IMR-90 (cell line): ENCODE data around the gene CD24.

ENCODE experiments used
- BHLHE40 ChIP-seq: fragments of 150-350 bp; IDR thresholded peaks from 2 replicates; pipeline ENCODE4 v1.6.1; 2016; ENCODE audit warnings: mild to moderate bottlenecking, low read depth, low read length
- CEBPB ChIP-seq: IDR thresholded peaks from 2 replicates; pipeline ENCODE4 v1.6.1; 2012; ENCODE audit warnings: low read depth, low read length, improper control_type of control experiment
- CTCF ChIP-seq: conservative IDR thresholded peaks from 2 replicates; pipeline ENCODE4 v1.5.1; 2012; ENCODE audit warnings: mild to moderate bottlenecking, low read depth, low read length, improper control_type of control experiment
- ELK1 ChIP-seq: fragments of 150-350 bp; IDR thresholded peaks from 2 replicates; pipeline ENCODE4 v1.6.1; 2016; ENCODE audit warnings: low read depth, mild to moderate bottlenecking, low read length, moderate library complexity, borderline replicate concordance
- FOS ChIP-seq: fragments of 150-350 bp; IDR thresholded peaks from 2 replicates; pipeline ENCODE4 v1.6.1; 2016; ENCODE audit warnings: low read depth, low read length
- MAFK ChIP-seq: IDR thresholded peaks from 2 replicates; pipeline ENCODE4 v1.6.1; 2012; ENCODE audit warnings: low read depth, low read length, improper control_type of control experiment
- MAZ ChIP-seq: IDR thresholded peaks from 2 replicates; pipeline ENCODE4 v1.6.1; 2012; ENCODE audit warnings: low read depth, mild to moderate bottlenecking, low read length, improper control_type of control experiment, moderate library complexity, borderline replicate concordance
- MXI1 ChIP-seq: IDR thresholded peaks from 2 replicates; pipeline ENCODE4 v1.6.1; 2012; ENCODE audit warnings: low read depth, mild to moderate bottlenecking, low read length, moderate library complexity, borderline replicate concordance
- POLR2A ChIP-seq: IDR thresholded peaks from 2 replicates; pipeline ENCODE4 v1.6.1; 2012; ENCODE audit warnings: mild to moderate bottlenecking, low read depth, low read length
- RAD21 ChIP-seq: IDR thresholded peaks from 2 replicates; pipeline ENCODE4 v1.6.1; 2012; ENCODE audit warnings: low read length, improper control_type of control experiment
- RCOR1 ChIP-seq: IDR thresholded peaks from 2 replicates; pipeline ENCODE4 v1.6.1; 2012; ENCODE audit warnings: mild to moderate bottlenecking, low read length, improper control_type of control experiment; ENCODE audit not compliant: insufficient replicate concordance
- SMC3 ChIP-seq: fragments of 150-350 bp; IDR thresholded peaks from 2 replicates; pipeline ENCODE4 v1.6.1; 2016; ENCODE audit warnings: low read depth, mild to moderate bottlenecking, antibody characterized with exemption, low read length, moderate library complexity
- USF2 ChIP-seq: fragments of 150-350 bp; IDR thresholded peaks from 2 replicates; pipeline ENCODE4 v1.6.1; 2017; ENCODE audit warnings: mild to moderate bottlenecking, antibody characterized with exemption, low read length, low read depth

GRCh38 chr6:107020239-107020638, 45.7 kb upstream of the CD24 start:
- TF ChIP-seq CTCF (no peak), POLR2A (no peak), USF2 (no peak), RCOR1 (no peak), FOS (no peak), CEBPB (no peak), MXI1 (no peak), MAZ (no peak), RAD21 (no peak), SMC3 (no peak), MAFK (no peak), BHLHE40 (no peak), ELK1 (no peak)
